ENCODE measurements around the gene DCTN3. TPM values are rescaled to one million over a fixed set of nuclear protein-coding genes. Genes with fewer than 3 reads are reported as not detected.
A peak's percentile ranks its signal among the peaks of the same experiment; 100 is the strongest.

DCTN3 gene
- total and polyA plus RNA-seq, 4 donors, result 39.8 to 86.3 (median 70.3) TPM

DNA sequence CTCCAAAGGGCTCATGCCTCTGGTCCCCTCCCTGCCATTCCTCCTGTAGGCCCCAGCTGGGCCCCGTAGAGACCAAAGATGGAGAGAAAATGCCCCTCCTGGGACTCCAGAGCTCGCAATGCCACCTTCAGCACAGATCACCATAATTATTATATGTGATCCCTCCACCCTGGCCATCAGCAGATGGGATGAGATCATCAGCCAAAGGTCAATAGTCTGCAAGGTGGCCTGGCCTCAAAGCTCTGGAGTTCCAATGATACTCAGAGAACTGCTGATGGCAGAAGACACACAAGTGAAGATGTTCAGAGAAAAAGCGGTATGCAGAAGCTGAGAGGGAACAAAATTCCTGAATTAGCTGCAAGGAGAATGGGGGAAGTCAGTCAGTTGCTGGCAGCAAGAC, 13.4 kb downstream of the DCTN3 start:
- Histone ChIP-seq H3K4me1 (ENCODE audit: control insufficient read depth in 5 of 5, insufficient read depth in 5 of 5, low read length in 5 of 5) (peaks cover 3 to 10% (median 8%) of the 10 kb centered on the region in 5 donors), H3K9ac (ENCODE audit: insufficient read depth in 1 of 2, low read length in 2 of 2) (no peak overlapping the region), H3K27me3 (ENCODE audit: control insufficient read depth in 3 of 3, insufficient read depth in 3 of 3, low read length in 2 of 3) (peaks cover 0 to 3% (median 0%) of the 10 kb centered on the region in 3 donors), H3K9me3 (ENCODE audit: control insufficient read depth in 4 of 4, insufficient read depth in 3 of 4, low read length in 3 of 4) (no peaks in the 10 kb centered on the region), H3K4me3 (no peak overlapping the region), H3K36me3 (ENCODE audit: control insufficient read depth in 4 of 4, insufficient read depth in 4 of 4, low read length in 4 of 4) (no peaks in the 10 kb centered on the region), H3K27ac (ENCODE audit: low read depth in 1 of 2, low read length in 1 of 2) (no peak overlapping the region)
- DNase-seq (no peak), ATAC-seq (ENCODE audit: insufficient read depth, low FRiP score) (no peak)
- 88 to 90% methylated on average over 3 of the region's 3 CpGs for whole genome bisulfite sequencing, 2 donors
- TF ChIP-seq, protein P1, sequence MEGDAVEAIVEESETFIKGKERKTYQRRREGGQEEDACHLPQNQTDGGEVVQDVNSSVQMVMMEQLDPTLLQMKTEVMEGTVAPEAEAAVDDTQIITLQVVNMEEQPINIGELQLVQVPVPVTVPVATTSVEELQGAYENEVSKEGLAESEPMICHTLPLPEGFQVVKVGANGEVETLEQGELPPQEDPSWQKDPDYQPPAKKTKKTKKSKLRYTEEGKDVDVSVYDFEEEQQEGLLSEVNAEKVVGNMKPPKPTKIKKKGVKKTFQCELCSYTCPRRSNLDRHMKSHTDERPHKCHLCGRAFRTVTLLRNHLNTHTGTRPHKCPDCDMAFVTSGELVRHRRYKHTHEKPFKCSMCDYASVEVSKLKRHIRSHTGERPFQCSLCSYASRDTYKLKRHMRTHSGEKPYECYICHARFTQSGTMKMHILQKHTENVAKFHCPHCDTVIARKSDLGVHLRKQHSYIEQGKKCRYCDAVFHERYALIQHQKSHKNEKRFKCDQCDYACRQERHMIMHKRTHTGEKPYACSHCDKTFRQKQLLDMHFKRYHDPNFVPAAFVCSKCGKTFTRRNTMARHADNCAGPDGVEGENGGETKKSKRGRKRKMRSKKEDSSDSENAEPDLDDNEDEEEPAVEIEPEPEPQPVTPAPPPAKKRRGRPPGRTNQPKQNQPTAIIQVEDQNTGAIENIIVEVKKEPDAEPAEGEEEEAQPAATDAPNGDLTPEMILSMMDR (IDR thresholded peaks at IDR 0.05; ENCODE audit: control extremely low read depth, extremely low read depth), result no peak

DNA sequence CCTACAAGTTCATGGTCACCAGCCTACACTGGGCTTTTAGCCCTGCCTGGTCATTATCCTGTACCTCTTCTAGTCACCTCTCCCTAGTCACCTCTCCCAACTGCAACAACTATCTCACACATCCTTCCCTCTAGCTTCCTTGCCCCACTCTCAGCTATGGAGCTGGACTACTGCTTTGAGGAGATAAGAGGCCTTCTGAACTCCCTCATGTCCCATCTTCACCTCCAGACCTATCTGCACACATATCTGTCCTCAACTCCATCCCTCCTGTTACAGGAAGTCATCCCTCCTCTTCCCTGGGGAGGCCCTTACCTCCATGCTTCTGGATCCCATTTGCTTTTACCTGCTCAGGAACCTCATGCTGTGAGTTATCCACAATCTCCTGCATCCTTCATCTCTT, 14.1 kb downstream of the DCTN3 start:
- no peaks in the 10 kb centered on the region for H3K9me3 ChIP-seq (ENCODE audit: control insufficient read depth in 4 of 4, insufficient read depth in 3 of 4, low read length in 3 of 4)
- no peaks in the 10 kb centered on the region for H3K36me3 ChIP-seq (ENCODE audit: control insufficient read depth in 4 of 4, insufficient read depth in 4 of 4, low read length in 4 of 4)
- TF ChIP-seq, protein P1 (IDR thresholded peaks at IDR 0.05; ENCODE audit: control extremely low read depth, extremely low read depth), result no peak
- no peak overlapping the region for H3K9ac ChIP-seq (ENCODE audit: insufficient read depth in 1 of 2, low read length in 2 of 2)
- peaks cover 1 to 9% (median 6%) of the 10 kb centered on the region in 5 donors for H3K4me1 ChIP-seq (ENCODE audit: control insufficient read depth in 5 of 5, insufficient read depth in 5 of 5, low read length in 5 of 5)
- no peak overlapping the region for H3K27ac ChIP-seq (ENCODE audit: low read depth in 1 of 2, low read length in 1 of 2)
- peaks cover 0 to 3% (median 0%) of the 10 kb centered on the region in 3 donors for H3K27me3 ChIP-seq (ENCODE audit: control insufficient read depth in 3 of 3, insufficient read depth in 3 of 3, low read length in 2 of 3)
- no peak overlapping the region for H3K4me3 ChIP-seq
- DNase-seq, result no peak
- no peak for ATAC-seq (ENCODE audit: insufficient read depth, low FRiP score)

DNA sequence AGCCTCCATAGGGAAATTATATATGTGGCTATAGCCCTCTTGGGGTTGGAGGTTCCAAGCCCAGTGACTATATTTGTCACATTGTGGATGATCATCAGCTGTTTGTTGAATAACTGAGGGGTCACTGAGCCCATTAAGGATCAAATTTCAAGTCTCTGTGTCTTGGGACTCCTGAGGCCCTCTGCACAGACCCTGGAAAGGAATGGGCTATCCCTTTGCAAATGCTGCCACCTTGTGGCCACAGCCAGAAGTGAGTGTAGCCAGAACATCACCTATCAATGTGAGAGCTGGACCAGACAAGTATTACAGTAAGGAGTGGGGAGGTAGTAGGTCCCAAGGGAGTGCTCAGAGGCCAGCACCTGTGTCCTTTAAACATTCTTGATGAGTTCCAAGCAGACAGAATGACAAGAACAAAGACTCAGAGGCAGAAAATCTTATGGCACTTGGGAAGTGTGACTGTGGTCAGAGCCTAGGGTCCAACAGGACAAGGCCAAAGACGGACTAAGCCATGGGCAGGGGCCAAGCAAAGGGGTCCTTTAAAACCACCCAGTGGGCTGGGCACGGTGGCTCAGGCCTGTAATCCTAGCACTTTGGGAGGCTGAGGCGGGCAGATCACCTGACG, 16.6 kb downstream of the DCTN3 start:
- DNase-seq, result peak; percentile 88 to 89 (median 88)
- Histone ChIP-seq H3K27me3 (ENCODE audit: control insufficient read depth in 3 of 3, insufficient read depth in 3 of 3, low read length in 2 of 3) (peaks cover 0 to 3% (median 0%) of the 10 kb centered on the region in 3 donors), H3K27ac (ENCODE audit: low read depth in 1 of 2, low read length in 1 of 2) (no peak overlapping the region)

More for the DNA sequence above, 16.6 kb downstream of the DCTN3 start:
- H3K36me3 ChIP-seq (ENCODE audit: control insufficient read depth in 4 of 4, insufficient read depth in 4 of 4, low read length in 4 of 4), result no peaks in the 10 kb centered on the region
- peak; percentile 93 for ATAC-seq (ENCODE audit: insufficient read depth, low FRiP score)
- H3K9ac ChIP-seq (ENCODE audit: insufficient read depth in 1 of 2, low read length in 2 of 2), result no peak overlapping the region
- 63% methylated on average over 4 of the region's 4 CpGs for WGBS, 2 donors
- TF ChIP-seq, protein P1 (IDR thresholded peaks at IDR 0.05; ENCODE audit: control extremely low read depth, extremely low read depth), result peak; percentile 95
- no peaks in the 10 kb centered on the region for H3K4me1 ChIP-seq (ENCODE audit: control insufficient read depth in 5 of 5, insufficient read depth in 5 of 5, low read length in 5 of 5)
- no peak overlapping the region for H3K4me3 ChIP-seq
- H3K9me3 ChIP-seq (ENCODE audit: control insufficient read depth in 4 of 4, insufficient read depth in 3 of 4, low read length in 3 of 4), result no peaks in the 10 kb centered on the region

Data from lung (tissue), 12 donors.